WTC11 (cell line): ENCODE data around the gene SLC13A5. TPM values are rescaled to one million over a fixed set of nuclear protein-coding genes. Genes with fewer than 3 reads are reported as not detected.

Source experiments
- ATAC-seq: fragments of 200-7000 bp; cut with Tn5 transposase; 2 replicates; pipeline ENCODE4 v1.10.0; 2021; ENCODE audit warnings: mild to moderate bottlenecking, moderate library complexity
- CTCF ChIA-PET: fragments of 300-600 bp; sonication (Branson Sonifier 250); formaldehyde crosslinking; loops from one replicate; lab custom pipeline; 2021; ENCODE audit warnings: antibody characterized with exemption; lab: Charles Lee
- POLR2A ChIA-PET: fragments of 350-600 bp; sonication (Branson Sonifier 250); formaldehyde crosslinking; loops from one replicate; lab custom pipeline; 2021; ENCODE audit warnings: antibody characterized with exemption; lab: Charles Lee
- DNase-seq: peaks from one replicate; pipeline ENCODE4 v3.0.0; 2021; ENCODE audit warnings: low spot score
- H3K27ac Mint-ChIP-seq: 2 replicates; pipeline ENCODE4 v1.8.0; 2021; ENCODE audit warnings: mixed read lengths
- H3K27me3 Mint-ChIP-seq: 2 replicates; pipeline ENCODE4 v1.8.0; 2021; ENCODE audit warnings: low read depth, mild to moderate bottlenecking, moderate library complexity, mixed read lengths
- H3K36me3 Mint-ChIP-seq: 2 replicates; pipeline ENCODE4 v1.8.0; 2021; ENCODE audit warnings: mixed read lengths
- H3K4me1 Mint-ChIP-seq: 2 replicates; pipeline ENCODE4 v1.8.0; 2022; ENCODE audit warnings: mixed read lengths
- H3K4me3 Mint-ChIP-seq: 2 replicates; pipeline ENCODE4 v1.8.0; 2021; ENCODE audit warnings: mild to moderate bottlenecking, moderate library complexity, mixed read lengths
- H3K9me3 Mint-ChIP-seq: 2 replicates; pipeline ENCODE4 v1.8.0; 2021; ENCODE audit warnings: mixed read lengths
- ETV6 ChIP-seq: sonication (generic); formaldehyde crosslinking; IDR thresholded peaks from 2 replicates; pipeline ENCODE4 v1.8.1; 2022; ENCODE audit warnings: mild to moderate bottlenecking, missing genetic modification reagents
- GTF2I ChIP-seq: fragments of 250-450 bp; sonication (Bioruptor Pico); conservative IDR thresholded peaks from 2 replicates; pipeline ENCODE4 v1.4.0; 2021; ENCODE audit warnings: mild to moderate bottlenecking
- NFYB ChIP-seq: sonication (generic); formaldehyde crosslinking; conservative IDR thresholded peaks from 2 replicates; pipeline ENCODE4 v1.8.0; 2022; ENCODE audit warnings: low read depth, missing genetic modification reagents
- OVOL2 ChIP-seq: fragments of 250-450 bp; sonication (Bioruptor Pico); IDR thresholded peaks from 2 replicates; pipeline ENCODE4 v1.9.0; 2021; ENCODE audit warnings: mild to moderate bottlenecking, borderline replicate concordance
- TEAD4 ChIP-seq: sonication (generic); formaldehyde crosslinking; IDR thresholded peaks from 2 replicates; pipeline ENCODE4 v1.8.0; 2022; ENCODE audit warnings: mild to moderate bottlenecking, missing genetic modification reagents
- total RNA-seq: library from RNA; stranded (reverse); gene quantifications from 3 replicates; pipeline ENCODE4 v1.2.3, GENCODE V29; 2021
- TF ChIP-seq, protein P1 (sequence below): sonication (generic); formaldehyde crosslinking; IDR thresholded peaks from 2 replicates; pipeline ENCODE4 v1.8.0; 2022; ENCODE audit warnings: missing genetic modification reagents
- TF ChIP-seq, protein P2 (sequence below): sonication (generic); formaldehyde crosslinking; IDR thresholded peaks from 2 replicates; pipeline ENCODE4 v1.8.1; 2022; ENCODE audit warnings: missing genetic modification reagents, borderline replicate concordance
- TF ChIP-seq, protein P3 (sequence below): sonication (generic); formaldehyde crosslinking; IDR thresholded peaks from 2 replicates; pipeline ENCODE4 v1.8.0; 2023; ENCODE audit warnings: missing genetic modification reagents, mild to moderate bottlenecking, borderline replicate concordance
- TF ChIP-seq, protein P4 (sequence below): fragments of 250-450 bp; sonication (Bioruptor Pico); IDR thresholded peaks from 2 replicates; pipeline ENCODE4 v1.8.0; 2021; ENCODE audit warnings: mild to moderate bottlenecking
- TF ChIP-seq, protein P5 (sequence below): fragments of 200-600 bp; IDR thresholded peaks from 2 replicates; pipeline ENCODE4 v1.8.0; 2022; ENCODE audit warnings: antibody characterized with exemption
- TF ChIP-seq, protein P6 (sequence below): fragments of 250-450 bp; sonication (Bioruptor Pico); conservative IDR thresholded peaks from 2 replicates; pipeline ENCODE4 v1.9.0; 2021; ENCODE audit warnings: mild to moderate bottlenecking

Gene SLC13A5
- total RNA-seq, 1 experiment from 2014 or later: 1.8 TPM

DNA sequence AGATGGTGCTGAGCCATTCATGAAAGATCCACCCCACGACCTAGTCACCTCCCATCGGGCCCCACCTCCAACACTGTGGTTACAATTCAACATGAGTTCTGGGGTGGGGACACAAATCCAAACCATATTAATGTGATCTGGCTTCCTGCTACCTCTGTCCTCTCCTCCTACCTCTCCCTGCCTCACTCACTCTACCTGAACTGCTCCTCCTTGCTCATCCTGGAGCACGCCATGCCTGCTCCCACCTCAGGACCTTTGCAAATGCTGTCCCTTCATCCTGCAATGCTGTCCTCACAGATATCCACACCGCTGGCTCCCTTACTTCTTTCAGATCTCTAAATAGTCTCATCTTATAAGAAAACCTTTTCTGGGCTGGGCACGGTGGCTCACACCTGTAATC lies 10.8 kb upstream of the SLC13A5 start:
- peaks cover 56% of the 10 kb centered on the region for H3K27me3 Mint-ChIP-seq
- POLR2A ChIA-PET: no interaction called here

DNA sequence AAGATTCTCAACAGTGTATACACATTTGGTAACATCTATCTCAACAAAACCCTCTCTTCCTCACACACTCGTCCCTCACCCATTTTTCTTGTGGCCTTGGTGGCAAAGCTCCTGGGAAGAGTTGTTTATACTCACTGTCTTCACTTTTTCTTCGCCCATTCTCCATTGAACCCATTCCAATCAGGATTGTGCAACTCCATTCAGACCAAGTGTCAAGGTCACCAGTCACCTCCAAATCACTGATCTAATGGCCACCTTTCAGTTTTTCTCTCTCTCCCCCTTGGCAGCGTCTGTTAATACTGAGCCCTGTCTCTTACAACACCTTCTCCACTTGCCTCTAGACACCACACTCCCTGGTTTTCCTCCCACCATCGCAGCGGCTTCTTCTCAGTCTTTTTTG lies 8.6 kb upstream of the SLC13A5 start:
- ChIA-PET CTCF (interaction anchor here (1.1 kb wide), 1 partner anchor 9 kb away, joined by 3 read pairs; the partner anchor contains the start of gene SLC13A5), POLR2A (no interaction called here)
- Mint-ChIP-seq H3K9me3 (peaks cover 18% of the 10 kb centered on the region), H3K36me3 (peaks cover 8% of the 10 kb centered on the region), H3K27me3 (peaks cover 64% of the 10 kb centered on the region), H3K27ac (no peak overlapping the region), H3K4me1 (no peaks in the 10 kb centered on the region), H3K4me3 (no peak overlapping the region)
- DNase-seq (no peak), ATAC-seq (no peak)
- TF ChIP-seq, protein P1, sequence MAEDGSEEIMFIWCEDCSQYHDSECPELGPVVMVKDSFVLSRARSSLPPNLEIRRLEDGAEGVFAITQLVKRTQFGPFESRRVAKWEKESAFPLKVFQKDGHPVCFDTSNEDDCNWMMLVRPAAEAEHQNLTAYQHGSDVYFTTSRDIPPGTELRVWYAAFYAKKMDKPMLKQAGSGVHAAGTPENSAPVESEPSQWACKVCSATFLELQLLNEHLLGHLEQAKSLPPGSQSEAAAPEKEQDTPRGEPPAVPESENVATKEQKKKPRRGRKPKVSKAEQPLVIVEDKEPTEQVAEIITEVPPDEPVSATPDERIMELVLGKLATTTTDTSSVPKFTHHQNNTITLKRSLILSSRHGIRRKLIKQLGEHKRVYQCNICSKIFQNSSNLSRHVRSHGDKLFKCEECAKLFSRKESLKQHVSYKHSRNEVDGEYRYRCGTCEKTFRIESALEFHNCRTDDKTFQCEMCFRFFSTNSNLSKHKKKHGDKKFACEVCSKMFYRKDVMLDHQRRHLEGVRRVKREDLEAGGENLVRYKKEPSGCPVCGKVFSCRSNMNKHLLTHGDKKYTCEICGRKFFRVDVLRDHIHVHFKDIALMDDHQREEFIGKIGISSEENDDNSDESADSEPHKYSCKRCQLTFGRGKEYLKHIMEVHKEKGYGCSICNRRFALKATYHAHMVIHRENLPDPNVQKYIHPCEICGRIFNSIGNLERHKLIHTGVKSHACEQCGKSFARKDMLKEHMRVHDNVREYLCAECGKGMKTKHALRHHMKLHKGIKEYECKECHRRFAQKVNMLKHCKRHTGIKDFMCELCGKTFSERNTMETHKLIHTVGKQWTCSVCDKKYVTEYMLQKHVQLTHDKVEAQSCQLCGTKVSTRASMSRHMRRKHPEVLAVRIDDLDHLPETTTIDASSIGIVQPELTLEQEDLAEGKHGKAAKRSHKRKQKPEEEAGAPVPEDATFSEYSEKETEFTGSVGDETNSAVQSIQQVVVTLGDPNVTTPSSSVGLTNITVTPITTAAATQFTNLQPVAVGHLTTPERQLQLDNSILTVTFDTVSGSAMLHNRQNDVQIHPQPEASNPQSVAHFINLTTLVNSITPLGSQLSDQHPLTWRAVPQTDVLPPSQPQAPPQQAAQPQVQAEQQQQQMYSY (CRISPR knock-in tag): no peak

More for the DNA sequence above, 10.8 kb upstream of the SLC13A5 start:
- Mint-ChIP-seq H3K4me1 (no peaks in the 10 kb centered on the region), H3K9me3 (peaks cover 6% of the 10 kb centered on the region), H3K4me3 (no peak overlapping the region), H3K27ac (no peak overlapping the region)
- DNase-seq: no peak
- CTCF ChIA-PET: interaction anchor here (0.8 kb wide), 1 partner anchor 58 kb away, joined by 3 read pairs; no protein-coding TSS in a partner anchor
- TF ChIP-seq, protein P2, sequence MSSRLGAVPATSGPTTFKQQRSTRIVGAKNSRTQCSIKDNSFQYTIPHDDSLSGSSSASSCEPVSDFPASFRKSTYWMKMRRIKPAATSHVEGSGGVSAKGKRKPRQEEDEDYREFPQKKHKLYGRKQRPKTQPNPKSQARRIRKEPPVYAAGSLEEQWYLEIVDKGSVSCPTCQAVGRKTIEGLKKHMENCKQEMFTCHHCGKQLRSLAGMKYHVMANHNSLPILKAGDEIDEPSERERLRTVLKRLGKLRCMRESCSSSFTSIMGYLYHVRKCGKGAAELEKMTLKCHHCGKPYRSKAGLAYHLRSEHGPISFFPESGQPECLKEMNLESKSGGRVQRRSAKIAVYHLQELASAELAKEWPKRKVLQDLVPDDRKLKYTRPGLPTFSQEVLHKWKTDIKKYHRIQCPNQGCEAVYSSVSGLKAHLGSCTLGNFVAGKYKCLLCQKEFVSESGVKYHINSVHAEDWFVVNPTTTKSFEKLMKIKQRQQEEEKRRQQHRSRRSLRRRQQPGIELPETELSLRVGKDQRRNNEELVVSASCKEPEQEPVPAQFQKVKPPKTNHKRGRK (CRISPR knock-in tag): no peak
- TF ChIP-seq TEAD4: no peak
- TF ChIP-seq, protein P3, sequence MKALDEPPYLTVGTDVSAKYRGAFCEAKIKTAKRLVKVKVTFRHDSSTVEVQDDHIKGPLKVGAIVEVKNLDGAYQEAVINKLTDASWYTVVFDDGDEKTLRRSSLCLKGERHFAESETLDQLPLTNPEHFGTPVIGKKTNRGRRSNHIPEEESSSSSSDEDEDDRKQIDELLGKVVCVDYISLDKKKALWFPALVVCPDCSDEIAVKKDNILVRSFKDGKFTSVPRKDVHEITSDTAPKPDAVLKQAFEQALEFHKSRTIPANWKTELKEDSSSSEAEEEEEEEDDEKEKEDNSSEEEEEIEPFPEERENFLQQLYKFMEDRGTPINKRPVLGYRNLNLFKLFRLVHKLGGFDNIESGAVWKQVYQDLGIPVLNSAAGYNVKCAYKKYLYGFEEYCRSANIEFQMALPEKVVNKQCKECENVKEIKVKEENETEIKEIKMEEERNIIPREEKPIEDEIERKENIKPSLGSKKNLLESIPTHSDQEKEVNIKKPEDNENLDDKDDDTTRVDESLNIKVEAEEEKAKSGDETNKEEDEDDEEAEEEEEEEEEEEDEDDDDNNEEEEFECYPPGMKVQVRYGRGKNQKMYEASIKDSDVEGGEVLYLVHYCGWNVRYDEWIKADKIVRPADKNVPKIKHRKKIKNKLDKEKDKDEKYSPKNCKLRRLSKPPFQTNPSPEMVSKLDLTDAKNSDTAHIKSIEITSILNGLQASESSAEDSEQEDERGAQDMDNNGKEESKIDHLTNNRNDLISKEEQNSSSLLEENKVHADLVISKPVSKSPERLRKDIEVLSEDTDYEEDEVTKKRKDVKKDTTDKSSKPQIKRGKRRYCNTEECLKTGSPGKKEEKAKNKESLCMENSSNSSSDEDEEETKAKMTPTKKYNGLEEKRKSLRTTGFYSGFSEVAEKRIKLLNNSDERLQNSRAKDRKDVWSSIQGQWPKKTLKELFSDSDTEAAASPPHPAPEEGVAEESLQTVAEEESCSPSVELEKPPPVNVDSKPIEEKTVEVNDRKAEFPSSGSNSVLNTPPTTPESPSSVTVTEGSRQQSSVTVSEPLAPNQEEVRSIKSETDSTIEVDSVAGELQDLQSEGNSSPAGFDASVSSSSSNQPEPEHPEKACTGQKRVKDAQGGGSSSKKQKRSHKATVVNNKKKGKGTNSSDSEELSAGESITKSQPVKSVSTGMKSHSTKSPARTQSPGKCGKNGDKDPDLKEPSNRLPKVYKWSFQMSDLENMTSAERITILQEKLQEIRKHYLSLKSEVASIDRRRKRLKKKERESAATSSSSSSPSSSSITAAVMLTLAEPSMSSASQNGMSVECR (CRISPR knock-in tag): no peak
- no peak for TF ChIP-seq GTF2I (CRISPR knock-in tag)
- TF ChIP-seq, all 79 proteins: peak for 0
- ATAC-seq: no peak
- no peaks in the 10 kb centered on the region for H3K36me3 Mint-ChIP-seq

DNA sequence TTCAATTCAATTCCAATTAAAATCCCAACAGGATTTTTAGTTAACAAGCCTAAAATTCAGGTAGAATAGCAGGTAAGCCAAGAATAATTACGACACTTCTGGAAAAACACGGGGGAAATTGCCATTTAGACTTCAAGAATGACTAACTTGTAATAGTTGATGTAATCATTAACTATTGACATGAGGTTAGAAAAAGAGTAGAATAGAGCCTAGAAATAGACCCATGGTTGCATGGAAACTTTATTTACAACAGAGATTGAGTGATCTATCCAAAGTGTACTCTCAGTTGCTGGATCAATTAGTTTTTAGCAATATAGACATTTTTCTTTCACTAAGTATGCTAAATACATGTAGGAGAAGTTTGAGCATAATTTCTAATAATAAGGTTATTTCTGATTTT lies 3.6 kb upstream of the SLC13A5 start:
- H3K4me1 Mint-ChIP-seq: peaks cover 15% of the 10 kb centered on the region
- POLR2A ChIA-PET: no interaction called here
- TF ChIP-seq NFYB (CRISPR knock-in tag) (no peak), ETV6 (no peak), OVOL2 (CRISPR knock-in tag) (no peak)
- TF ChIP-seq, protein P4, sequence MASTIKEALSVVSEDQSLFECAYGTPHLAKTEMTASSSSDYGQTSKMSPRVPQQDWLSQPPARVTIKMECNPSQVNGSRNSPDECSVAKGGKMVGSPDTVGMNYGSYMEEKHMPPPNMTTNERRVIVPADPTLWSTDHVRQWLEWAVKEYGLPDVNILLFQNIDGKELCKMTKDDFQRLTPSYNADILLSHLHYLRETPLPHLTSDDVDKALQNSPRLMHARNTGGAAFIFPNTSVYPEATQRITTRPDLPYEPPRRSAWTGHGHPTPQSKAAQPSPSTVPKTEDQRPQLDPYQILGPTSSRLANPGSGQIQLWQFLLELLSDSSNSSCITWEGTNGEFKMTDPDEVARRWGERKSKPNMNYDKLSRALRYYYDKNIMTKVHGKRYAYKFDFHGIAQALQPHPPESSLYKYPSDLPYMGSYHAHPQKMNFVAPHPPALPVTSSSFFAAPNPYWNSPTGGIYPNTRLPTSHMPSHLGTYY (CRISPR knock-in tag): no peak
- TF ChIP-seq, protein P5, sequence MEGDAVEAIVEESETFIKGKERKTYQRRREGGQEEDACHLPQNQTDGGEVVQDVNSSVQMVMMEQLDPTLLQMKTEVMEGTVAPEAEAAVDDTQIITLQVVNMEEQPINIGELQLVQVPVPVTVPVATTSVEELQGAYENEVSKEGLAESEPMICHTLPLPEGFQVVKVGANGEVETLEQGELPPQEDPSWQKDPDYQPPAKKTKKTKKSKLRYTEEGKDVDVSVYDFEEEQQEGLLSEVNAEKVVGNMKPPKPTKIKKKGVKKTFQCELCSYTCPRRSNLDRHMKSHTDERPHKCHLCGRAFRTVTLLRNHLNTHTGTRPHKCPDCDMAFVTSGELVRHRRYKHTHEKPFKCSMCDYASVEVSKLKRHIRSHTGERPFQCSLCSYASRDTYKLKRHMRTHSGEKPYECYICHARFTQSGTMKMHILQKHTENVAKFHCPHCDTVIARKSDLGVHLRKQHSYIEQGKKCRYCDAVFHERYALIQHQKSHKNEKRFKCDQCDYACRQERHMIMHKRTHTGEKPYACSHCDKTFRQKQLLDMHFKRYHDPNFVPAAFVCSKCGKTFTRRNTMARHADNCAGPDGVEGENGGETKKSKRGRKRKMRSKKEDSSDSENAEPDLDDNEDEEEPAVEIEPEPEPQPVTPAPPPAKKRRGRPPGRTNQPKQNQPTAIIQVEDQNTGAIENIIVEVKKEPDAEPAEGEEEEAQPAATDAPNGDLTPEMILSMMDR: no peak
- TF ChIP-seq, protein P6, sequence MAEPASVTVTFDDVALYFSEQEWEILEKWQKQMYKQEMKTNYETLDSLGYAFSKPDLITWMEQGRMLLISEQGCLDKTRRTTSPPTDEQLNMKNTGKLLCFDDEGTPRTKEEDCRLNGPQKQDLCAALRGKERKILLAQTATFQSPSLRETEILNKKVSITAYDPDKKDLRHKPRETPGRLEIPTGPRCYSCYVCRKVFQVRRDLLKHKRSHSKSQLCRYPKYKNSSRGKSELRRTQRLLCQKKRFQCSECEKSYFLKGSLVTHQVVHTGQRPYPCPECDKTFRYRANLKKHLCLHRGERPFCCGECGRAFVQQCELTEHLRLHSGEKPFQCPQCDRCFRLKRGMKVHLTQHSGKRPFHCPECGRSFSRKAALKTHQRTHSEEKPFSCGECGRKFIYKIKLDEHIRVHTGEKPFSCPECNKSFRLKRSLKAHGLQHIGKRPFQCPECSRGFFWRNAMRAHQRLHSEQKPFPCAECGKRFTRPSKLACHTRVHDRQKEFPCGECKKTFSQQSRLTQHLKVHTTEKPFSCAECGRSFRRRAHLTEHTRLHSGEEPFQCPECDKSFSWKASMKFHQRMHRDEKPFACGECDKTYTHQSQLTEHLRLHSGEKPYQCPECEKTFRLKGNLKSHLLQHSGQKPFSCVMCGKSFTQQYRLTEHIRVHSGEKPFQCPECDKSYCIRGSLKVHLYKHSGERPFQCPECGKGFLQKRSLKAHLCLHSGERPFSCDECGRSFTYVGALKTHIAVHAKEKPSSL (CRISPR knock-in tag): no peak

More for the DNA sequence above, 3.6 kb upstream of the SLC13A5 start:
- H3K4me3 Mint-ChIP-seq: no peak overlapping the region
- CTCF ChIA-PET: no interaction called here
- no peak overlapping the region for H3K27ac Mint-ChIP-seq
- DNase-seq (no peak), ATAC-seq (no peak)
- H3K27me3 Mint-ChIP-seq: peaks cover 70% of the 10 kb centered on the region
- H3K9me3 Mint-ChIP-seq: peaks cover 30% of the 10 kb centered on the region
- H3K36me3 Mint-ChIP-seq: peaks cover 12% of the 10 kb centered on the region
